Stimulated activated CD8-positive, alpha-beta memory T cell treated with anti-CD3 and anti-CD28 coated beads, Interleukin-7, amount 100 ng/mL, for 24 hours (primary cell): Measurements from ENCODE around the gene UROS.

Experiments used
- DNase-seq: peaks from one replicate; pipeline ENCODE4 v3.0.0-alpha.2; 2020; ENCODE audit warnings: low read depth

Gene UROS

GRCh38 chr10:125762692-125763648 lies 60.1 kb downstream of the UROS start:
- DNase-seq: no peak

GRCh38 chr10:125761961-125762360 lies 61.1 kb downstream of the UROS start:
- no peak for DNase-seq

DNA sequence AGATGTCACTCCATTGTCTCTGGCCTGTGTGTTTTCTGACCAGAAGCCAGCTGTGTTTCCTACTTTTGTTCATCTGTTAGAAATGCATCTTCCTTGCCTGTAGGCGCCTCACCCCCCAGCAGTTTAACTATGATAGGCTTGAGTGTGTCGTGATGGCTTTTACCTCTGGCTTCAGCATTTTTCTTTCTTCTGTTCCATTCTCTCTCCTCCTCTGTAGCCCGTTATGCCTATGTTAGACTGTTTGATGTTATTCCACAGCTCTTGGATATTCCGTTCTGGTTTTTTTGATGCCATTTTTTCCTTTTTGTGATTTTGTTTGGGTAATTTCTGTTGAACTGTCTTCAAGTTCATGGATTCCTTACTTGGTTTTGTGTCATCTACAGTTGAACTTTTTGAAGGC lies 65.3 kb downstream of the UROS start:
- DNase-seq: no peak

DNA sequence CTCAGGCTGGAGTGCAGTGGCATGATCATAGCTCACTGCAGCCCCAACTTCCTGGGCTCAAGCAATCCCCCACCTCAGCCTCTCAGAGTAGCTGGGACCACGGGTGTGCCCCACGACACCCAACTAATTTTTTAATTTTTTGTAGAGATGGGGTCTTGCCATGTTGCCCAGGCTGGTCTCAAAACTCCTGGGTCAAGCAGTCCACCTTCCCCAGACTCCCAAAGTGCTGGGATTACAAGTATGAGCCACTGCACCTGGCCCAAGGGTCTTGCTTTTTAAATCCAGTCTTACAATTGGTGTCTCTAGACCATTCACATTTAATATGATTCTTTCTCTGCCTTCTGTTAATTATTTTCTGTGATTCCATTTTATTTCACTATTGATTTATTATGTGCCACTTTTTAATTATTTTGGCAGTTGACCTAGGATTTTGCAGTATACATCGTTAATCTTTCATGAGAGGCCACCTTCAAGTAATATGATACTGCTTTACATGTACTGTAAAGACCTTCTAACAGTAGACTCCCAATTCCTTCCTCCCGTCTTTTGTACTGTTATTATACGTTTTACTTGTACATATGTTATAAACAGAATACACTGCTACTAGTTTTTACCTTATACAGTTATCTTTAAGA lies 66.1 kb downstream of the UROS start:
- no peak for DNase-seq

DNA sequence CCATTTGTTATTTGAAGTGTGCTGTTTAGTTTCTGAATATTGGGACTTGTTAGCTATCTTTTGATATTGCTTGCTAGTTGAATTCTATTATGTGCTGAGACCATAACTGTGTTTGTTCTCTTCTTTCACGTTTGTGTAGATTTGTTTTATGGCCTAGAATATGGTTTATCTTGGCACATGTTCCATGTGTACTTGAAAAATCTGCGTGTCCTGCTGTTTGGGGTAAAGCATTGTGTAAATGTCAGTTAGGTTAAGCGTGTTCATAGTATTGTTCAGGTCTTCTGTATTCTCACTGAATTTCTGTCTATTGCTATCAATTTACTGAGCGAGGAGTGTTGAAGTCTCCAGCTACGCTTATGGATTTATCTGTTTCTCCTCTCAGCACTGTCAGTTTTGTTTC lies 66.9 kb downstream of the UROS start:
- DNase-seq: no peak

DNA sequence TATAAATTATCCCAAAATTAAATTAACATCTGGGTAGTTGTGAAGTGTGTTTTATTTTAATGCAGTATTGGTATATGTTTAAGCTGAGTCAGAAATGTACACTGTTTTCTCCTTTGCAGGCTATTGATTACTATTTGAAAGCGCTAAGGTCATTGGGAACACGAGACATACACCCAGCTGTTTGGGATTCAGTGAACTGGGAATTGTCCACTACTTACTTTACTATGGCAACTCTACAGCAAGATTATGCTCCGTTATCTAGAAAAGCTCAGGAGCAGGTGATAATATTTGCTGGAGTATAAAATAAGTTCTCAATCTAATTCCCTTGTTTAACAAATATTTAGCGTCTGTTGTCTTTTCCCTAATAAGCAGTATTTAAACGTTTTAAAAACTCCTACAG lies 75.6 kb downstream of the UROS start:
- DNase-seq: no peak

- DNase-seq: no peak
These were observed 78.1 kb downstream of the UROS start for GRCh38 chr10:125744909-125745308.

GRCh38 chr10:125742465-125742864 lies 80.6 kb downstream of the UROS start:
- DNase-seq: no peak

- no peak for DNase-seq
These were observed 82.9 kb downstream of the UROS start for GRCh38 chr10:125739994-125740679.
